ENCODE measurements around the gene TRIM14. TPM values are rescaled to one million over a fixed set of nuclear protein-coding genes. Genes with fewer than 3 reads are reported as not detected.

The TRIM14 gene
- total RNA-seq, 4 donors from 2014 or later, result 21.0 to 39.2 (median 31.6) TPM

DNA sequence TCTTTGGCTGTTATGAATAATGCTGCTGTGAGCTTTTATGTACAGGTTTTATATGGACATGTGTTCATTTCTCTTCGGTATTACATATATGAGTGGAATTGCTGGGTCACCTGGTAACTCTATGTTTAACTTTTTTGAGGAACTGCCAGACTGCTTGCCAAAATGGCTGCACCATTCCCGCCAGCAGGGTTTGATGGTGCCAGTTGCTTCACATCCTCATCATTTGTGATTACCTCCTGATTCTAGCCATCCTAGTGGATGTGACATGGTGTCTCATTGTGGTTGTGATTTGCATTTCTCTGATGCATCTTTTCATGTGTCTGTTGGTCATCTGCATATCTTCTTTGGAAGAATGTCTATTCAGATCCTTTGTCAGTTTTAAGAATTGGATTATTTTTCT, 51.8 kb downstream of the TRIM14 start:
- Histone ChIP-seq H3K36me3 (peaks cover 0 to 73% (median 5%) of the 10 kb centered on the region in 3 donors), H3K4me3 (no peak overlapping the region), H3K4me1 (peaks cover 6 to 11% (median 8%) of the 10 kb centered on the region in 3 donors), H3K27ac (no peak overlapping the region), H3K9me3 (no peaks in the 10 kb centered on the region), H3K27me3 (no peaks in the 10 kb centered on the region)
- intact Hi-C loops (cut with DNase I), result no loop called here
- 89 to 92% methylated on average over 2 of the region's 2 CpGs for WGBS, 2 donors
- DNase-seq, result no peak
- no peak for TF ChIP-seq POLR2A (IDR thresholded peaks at IDR 0.05)
- TF ChIP-seq, protein P1, sequence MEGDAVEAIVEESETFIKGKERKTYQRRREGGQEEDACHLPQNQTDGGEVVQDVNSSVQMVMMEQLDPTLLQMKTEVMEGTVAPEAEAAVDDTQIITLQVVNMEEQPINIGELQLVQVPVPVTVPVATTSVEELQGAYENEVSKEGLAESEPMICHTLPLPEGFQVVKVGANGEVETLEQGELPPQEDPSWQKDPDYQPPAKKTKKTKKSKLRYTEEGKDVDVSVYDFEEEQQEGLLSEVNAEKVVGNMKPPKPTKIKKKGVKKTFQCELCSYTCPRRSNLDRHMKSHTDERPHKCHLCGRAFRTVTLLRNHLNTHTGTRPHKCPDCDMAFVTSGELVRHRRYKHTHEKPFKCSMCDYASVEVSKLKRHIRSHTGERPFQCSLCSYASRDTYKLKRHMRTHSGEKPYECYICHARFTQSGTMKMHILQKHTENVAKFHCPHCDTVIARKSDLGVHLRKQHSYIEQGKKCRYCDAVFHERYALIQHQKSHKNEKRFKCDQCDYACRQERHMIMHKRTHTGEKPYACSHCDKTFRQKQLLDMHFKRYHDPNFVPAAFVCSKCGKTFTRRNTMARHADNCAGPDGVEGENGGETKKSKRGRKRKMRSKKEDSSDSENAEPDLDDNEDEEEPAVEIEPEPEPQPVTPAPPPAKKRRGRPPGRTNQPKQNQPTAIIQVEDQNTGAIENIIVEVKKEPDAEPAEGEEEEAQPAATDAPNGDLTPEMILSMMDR (IDR thresholded peaks at IDR 0.05), result no peak

DNA sequence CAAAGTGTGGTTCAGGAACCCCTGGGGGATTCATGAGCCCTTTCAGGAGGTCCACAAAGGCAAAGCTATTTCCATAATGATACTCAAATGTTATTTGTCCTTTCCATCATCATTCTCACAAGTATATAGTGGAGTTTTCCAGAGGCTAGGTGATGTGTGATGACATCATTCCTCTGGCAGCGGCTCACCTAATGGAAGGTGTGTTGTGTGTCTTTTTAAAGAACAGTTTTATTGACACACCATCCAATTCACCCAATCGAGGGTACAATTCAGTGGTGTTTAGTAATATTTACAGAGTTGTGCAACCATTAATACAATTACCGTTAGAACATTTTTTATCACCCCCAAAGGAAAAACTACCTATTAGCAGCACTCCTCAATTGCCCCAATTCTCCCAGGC, 52.8 kb downstream of the TRIM14 start:
- Histone ChIP-seq H3K9me3 (no peaks in the 10 kb centered on the region), H3K36me3 (peaks cover 0 to 82% (median 10%) of the 10 kb centered on the region in 3 donors), H3K27me3 (no peaks in the 10 kb centered on the region), H3K4me1 (peaks cover 0 to 2% (median 0%) of the 10 kb centered on the region in 3 donors), H3K4me3 (no peak overlapping the region), H3K27ac (no peak overlapping the region)
- intact Hi-C loops (cut with DNase I), result no loop called here
- WGBS, 2 donors, result 66 to 73% methylated on average over 3 of the region's 3 CpGs
- TF ChIP-seq, protein P1 (IDR thresholded peaks at IDR 0.05), result no peak
- TF ChIP-seq POLR2A (IDR thresholded peaks at IDR 0.05), result no peak
- no peak for DNase-seq

DNA sequence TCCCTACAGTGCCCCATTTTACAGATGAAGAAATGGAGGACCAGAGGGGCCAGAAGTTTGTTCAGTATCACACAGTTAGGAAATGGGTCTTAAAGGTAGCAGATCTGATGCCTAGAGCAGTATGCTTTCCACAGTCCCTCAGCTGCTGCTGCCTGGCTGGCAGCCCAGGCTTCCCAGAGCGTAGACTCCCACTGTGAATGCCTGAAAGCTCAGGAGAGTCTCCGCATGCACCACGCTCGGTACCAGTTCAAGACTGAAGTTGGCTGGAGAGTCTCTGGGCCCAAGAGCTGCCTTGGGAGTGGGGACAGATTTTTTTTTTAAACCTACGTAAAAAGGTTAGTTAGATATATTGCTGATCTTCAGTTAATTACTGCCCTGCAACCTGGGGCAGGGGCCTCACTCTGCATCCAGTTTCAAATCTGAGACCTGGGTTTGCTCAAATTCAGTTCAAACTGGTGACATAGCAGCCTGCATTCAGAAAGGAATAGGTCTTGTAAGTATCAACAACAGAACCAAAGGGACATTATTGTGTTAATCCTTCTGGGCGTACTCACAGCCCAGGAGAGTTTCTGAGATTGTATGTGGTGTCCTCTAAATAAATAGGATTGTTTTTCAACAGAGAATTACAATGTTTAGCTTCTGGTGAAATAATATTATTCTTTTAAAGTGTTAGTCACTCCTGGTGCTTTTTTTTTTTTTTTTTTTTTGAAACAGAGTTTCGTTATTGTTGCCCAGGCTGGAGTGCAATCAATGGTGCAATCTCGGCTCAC, 54.2 kb downstream of the TRIM14 start:
- H3K4me3 ChIP-seq, result no peak overlapping the region
- 84 to 94% methylated on average over 8 of the region's 8 CpGs for WGBS, 2 donors
- TF ChIP-seq POLR2A (IDR thresholded peaks at IDR 0.05), result no peak
- TF ChIP-seq, protein P1 (IDR thresholded peaks at IDR 0.05), result no peak
- H3K27ac ChIP-seq, result no peak overlapping the region
- H3K4me1 ChIP-seq, result peaks cover 0 to 3% (median 3%) of the 10 kb centered on the region in 3 donors
- no peaks in the 10 kb centered on the region for H3K9me3 ChIP-seq
- intact Hi-C loops (cut with DNase I), result no loop called here
- no peaks in the 10 kb centered on the region for H3K27me3 ChIP-seq
- no peak for DNase-seq
- peaks cover 0 to 94% (median 10%) of the 10 kb centered on the region in 3 donors for H3K36me3 ChIP-seq

DNA sequence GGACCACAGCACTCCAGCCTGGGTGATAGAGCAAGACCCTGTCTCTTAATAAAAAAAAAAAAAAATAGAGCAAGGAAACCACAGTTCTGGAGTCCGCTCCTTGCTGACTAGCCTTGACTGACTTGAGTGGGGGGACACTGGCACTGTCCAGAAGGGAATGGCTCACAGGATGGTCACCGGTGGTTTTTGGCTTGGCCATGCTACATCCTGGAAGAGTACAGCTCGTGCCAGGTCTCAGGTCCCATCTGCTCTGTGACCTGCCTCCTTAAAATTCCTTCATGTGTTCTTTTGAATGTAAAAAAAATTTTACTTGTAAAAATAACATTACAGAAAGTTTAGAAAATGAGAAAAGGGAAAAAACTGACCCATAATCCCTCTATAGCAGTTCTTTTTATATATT, 56.9 kb downstream of the TRIM14 start:
- intact Hi-C loops (cut with DNase I), result no loop called here
- H3K27ac ChIP-seq, result no peak overlapping the region
- no peak for TF ChIP-seq POLR2A (IDR thresholded peaks at IDR 0.05)
- TF ChIP-seq, protein P1 (IDR thresholded peaks at IDR 0.05), result no peak
- peaks cover 0 to 71% (median 10%) of the 10 kb centered on the region in 3 donors for H3K36me3 ChIP-seq
- H3K27me3 ChIP-seq, result no peaks in the 10 kb centered on the region
- H3K9me3 ChIP-seq, result no peaks in the 10 kb centered on the region
- H3K4me1 ChIP-seq, result peaks cover 7 to 28% (median 7%) of the 10 kb centered on the region in 3 donors
- WGBS, 2 donors, result 73 to 84% methylated on average over 3 of the region's 3 CpGs
- no peak overlapping the region for H3K4me3 ChIP-seq
- no peak for DNase-seq

DNA sequence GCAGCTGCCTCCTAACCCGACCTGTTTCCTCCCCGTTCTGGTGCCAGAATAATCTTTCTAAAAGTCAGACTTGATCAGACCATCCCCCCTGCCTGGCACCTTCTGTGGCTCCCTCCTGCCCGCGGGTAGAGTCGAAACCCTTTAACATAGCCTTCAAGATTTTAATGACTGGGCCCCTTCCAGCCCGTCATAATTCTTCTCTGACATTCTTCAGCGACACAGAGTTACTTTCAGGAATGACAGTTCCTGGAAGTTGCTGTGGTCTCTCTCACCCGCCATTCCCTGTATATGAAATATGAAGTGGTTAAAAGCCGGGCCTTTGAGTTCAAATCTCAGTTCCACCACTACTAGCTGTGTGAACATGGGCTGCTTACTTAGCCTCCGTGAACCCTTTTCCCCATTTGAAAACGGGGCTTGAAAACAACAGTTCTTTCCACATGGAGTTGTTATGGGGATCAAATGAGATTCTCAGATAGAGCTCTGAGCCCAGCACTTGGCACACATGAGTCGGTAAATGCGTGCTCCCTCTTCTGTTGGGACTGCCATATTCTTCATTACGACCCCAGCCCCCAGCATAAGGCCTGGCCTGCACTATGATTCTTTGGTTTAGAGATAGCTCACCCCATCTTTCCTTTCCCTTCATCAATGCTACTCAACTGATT, 61.8 kb downstream of the TRIM14 start:
- TF ChIP-seq, protein P1 (IDR thresholded peaks at IDR 0.05), result no peak
- TF ChIP-seq POLR2A (IDR thresholded peaks at IDR 0.05), result no peak
- H3K4me1 ChIP-seq, result peaks cover 7 to 39% (median 7%) of the 10 kb centered on the region in 3 donors
- no peaks in the 10 kb centered on the region for H3K9me3 ChIP-seq
- no peaks in the 10 kb centered on the region for H3K27me3 ChIP-seq
- H3K4me3 ChIP-seq, result peak overlapping the region; percentile 64 to 96 (median 82)
- WGBS, 2 donors, result 1 to 5% methylated on average over 14 of the region's 14 CpGs
- H3K27ac ChIP-seq, result peak overlapping the region; percentile 90 to 99 (median 96)
- no peak for DNase-seq
- H3K36me3 ChIP-seq, result peaks cover 0 to 22% (median 5%) of the 10 kb centered on the region in 3 donors
- intact Hi-C loops (cut with DNase I), result no loop called here

Measured in esophagus squamous epithelium (tissue), 5 donors.